Dedifferentiated amniotic fluid mesenchymal stem cell (primary cell): Measurements from ENCODE around the gene KIF1A.
"Not testable (repeated sequence)": the region's sequence is repeated elsewhere in the genome, so short reads cannot be mapped to it uniquely, and the experiment has no call there.

Experiments used
- DNase-seq: peaks from one replicate; pipeline ENCODE4 v3.0.0-alpha.2; 2016; ENCODE audit errors: extremely low spot score

The KIF1A gene

DNA sequence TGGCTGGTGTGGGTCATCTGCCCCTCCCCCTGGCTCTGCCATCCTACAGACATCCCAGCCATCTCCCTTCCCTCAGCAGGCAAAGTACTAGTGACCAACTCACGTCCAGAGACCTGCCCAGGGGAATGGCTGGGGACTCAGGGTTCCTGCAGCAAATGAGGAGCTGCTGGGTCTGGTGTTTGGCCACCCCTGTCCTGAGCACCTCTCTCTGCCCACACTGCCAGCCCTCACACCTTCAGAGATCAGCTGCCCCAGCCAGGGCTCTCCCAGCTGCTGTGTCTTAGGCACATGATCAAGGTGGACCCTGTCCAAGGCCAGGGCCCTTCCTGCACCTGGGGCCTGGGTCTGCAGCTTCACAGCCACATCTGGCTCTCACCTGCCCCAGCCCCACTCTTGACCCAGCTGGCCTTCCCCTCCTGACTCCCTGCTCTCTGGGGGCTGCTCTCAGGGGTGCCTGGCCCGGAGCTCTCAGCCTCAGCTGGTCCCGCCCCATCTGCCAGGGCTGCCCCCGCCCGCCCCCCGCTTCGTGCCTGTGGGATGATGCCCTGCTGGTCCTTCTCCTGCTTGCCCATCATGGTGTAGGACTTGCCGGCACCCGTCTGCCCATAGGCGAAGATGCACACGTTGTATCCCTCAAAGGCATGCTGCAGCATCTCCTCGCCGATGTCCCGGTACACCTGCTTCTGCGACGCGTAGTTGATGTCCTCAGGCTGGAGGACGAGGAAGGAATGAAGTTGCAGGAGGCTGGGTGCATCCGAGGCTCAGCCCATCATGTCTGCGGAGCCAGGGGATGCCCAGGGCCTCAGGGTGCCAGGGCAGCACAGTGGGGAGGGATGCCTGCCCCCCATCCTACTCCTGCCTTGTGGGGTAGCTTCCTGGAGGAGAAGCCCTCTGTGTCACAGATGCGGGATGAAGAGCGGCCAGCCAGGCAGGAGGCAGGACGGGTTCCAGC is 32.2 kb downstream of the KIF1A start:
- DNase-seq: no peak

GRCh38 chr2:240786871-240787311 is 33.1 kb downstream of the KIF1A start:
- DNase-seq: no peak

- no peak for DNase-seq
These were observed 33.6 kb downstream of the KIF1A start for GRCh38 chr2:240786355-240786841.

DNA sequence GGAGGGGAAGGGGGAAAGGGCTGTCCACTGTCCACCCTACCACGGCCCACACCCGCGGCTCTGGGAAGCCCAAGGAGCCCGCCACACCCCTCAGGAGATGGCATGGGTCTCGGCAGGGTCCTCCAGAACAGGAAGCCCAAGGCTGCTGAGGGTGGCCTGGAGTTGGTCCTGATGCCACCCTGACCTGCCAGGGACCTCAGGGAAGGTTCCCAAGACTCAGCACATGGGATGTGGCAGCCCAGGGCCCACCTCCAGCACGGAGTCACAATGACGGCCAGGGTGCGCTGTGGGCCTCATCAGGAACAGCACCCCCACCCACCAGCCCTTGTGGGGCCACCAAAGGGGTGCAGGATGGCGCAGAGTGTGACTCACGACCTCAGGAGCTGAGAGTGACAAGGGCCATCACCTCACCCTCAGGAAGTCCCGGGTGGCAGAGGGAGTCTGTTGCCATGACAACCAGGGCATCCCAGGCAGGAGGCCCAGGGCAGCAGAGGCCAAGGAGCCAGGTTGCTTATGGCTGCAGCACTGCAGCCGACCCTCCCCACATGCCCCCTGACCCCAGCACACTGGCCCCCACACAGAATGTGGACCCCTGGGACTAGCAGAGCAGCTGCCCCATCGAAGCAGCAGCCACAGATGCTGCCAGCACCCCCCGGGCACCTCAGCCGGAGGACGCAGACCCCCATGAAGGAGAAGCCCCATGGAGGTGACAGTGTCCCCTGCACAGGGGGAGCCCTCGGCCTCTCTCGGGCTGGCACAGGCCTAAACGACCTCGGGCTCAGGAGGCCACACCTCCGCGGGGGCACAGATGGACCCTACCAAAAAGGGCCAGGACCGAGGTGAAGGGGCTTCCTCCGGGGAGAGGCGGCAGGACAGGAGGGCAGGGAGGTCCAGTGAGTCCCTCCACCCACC is 34.3 kb downstream of the KIF1A start:
- DNase-seq: no peak

GRCh38 chr2:240784629-240785423 is 35.2 kb downstream of the KIF1A start:
- DNase-seq: no peak

- DNase-seq: no peak
These were observed 36.0 kb downstream of the KIF1A start for GRCh38 chr2:240783819-240784621.

GRCh38 chr2:240782886-240783818 is 36.9 kb downstream of the KIF1A start:
- DNase-seq: no peak

GRCh38 chr2:240782221-240782885 is 37.7 kb downstream of the KIF1A start:
- DNase-seq: no peak

DNA sequence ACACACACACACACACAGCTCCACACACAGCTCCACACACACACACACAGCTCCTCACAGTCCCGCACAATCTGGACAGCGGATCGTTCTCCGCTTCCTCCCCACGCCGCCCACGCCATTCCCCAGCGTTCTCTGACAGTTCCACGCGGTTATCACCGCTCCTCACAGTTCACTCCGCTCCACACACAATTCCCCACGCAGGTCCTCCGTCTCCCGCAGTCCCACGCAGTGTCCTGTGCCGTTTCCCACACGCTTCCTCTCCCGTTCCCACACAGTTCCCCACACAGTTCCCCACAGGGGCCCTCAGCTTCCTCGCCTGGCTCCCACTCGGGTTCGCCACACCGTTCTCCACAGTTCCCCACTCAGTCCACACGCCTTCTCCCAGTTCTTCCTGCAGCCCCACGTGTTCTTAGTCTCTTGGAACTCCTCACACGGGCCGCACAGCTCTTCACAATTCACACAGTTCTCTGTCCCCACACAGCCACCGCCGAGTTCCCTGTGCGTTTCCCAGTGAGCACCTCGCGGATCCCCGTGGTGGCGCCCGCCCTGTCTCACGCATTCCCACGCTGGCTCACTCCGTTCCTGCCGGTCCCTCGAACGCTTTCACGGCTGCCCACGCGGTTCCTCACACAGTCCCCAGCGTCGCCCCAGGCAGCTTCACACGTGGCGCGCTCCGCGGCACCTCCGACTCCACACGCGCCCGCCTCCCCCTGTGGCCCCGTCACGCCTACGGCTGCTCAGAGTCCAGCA is 38.4 kb downstream of the KIF1A start:
- no peak for DNase-seq

DNA sequence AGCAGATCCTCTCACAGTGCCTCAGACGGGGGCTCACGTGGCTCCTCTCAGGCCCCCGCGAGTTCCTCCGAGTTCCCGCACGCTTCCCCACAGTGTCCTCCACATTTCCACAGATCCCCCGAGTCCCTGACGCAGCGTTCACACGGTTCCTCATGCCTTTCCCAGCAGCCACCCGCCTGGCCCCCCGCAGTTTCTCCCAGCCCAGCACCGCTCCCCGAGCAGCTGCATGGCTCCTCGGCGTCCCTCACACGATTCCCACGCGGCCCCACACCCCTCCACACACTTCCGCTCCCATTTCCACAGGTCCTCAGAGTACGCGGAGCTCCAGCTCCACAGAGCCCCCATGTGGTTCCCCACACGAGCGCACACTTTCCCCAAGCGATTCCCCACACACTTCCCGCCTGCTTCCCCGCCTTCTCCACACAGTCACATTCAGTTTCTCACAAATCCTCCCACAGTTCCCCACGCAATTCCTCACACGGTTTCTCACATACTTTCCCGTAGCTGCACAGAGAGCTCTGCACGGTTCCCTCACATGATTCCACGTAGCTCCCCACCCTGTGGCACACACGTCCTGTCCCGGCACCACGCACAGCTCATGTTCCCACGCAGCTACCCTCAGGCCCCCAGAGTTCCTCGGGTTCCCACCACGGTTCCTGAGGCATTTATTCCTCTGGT is 39.9 kb downstream of the KIF1A start:
- no peak for DNase-seq

GRCh38 chr2:240779250-240779832 is 40.7 kb downstream of the KIF1A start:
- DNase-seq: not testable (repeated sequence)

GRCh38 chr2:240778426-240778825 is 41.6 kb downstream of the KIF1A start:
- DNase-seq: no peak

DNA sequence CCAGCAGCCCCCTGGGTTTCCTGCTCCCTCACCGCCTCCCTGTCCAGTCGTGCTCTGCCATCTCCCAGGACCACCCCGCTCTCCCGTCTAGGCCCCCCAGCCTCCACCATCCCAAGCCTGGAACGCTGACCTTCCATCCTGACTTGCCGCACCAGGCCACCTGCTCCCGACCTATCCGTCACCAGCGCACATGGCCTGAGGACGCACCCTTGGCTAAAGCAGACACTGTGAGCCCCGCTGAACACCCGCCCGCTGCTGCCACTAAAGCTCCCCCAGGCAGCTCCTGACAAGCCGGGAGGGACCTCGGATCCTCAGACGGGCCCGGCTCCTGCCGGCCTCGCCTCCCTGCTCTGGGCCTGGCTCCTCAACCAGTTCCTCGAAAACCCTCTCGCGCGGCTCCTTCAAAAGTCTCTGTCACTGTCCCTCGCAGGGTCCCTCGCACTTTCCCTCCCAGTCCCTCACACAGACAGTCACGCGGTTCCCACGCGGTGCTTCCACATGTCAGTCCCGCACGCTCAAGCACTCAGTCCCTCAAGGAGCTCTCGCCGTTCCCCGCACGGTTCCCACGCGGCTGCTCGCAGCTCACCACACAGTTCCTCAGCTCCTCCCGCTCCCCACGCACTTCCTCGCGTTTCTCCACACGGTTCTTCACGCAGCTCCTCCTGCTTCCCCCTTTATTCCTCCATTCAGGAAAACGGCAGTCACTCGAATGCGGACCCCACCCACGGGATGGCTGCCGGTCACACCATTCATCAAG is 42.4 kb downstream of the KIF1A start:
- no peak for DNase-seq

GRCh38 chr2:240775905-240776304 is 44.1 kb downstream of the KIF1A start:
- no peak for DNase-seq

GRCh38 chr2:240774856-240775255 is 45.2 kb downstream of the KIF1A start:
- no peak for DNase-seq

DNA sequence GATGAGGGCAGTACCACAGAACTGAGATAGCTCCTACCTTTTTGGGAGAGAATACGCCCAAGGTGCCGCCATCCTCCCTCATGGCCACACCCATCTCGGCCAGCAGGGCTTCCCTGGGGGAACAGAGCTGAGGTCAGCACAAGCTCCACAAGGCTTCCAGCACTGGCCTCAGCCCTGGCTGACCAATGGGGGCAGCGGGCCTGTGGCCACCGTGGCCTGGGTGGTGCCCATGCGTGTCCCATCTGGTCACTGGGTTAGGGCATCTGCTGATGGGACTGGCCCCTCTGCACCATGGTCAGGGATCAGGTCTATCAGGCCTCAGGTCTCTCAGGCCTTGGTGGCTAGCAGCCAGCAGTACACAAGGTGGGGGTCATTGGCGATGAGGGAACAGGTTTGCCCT is 50.9 kb downstream of the KIF1A start:
- DNase-seq: no peak

DNA sequence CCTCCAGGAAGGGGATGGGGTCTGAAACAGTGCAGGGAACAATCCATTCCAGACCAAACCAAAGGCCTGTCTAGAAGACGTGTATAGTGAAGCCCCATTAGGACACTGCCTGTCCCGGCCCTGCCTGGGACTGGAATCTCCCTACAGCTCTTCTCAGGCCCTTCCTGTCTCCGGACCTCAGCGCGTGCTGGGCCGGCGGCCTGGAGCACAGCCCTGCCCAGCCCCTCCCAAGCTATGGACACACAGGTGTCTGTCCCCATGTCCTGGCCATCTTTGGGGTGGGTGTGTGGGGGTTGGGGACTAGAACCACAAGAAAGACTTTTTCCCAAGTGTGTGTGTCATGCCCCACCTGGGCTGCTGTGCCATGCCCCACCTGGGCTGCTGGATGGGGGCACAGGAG is 51.8 kb downstream of the KIF1A start:
- no peak for DNase-seq
